GM18505 (cell line): ENCODE measurements around the gene STMP1.

Experiments used
- ATAC-seq: cut with Tn5 transposase; IDR thresholded peaks from one replicate; pipeline ENCODE4 v1.9.1; 2021; ENCODE audit not compliant: unreplicated experiment
- POLR2A ChIP-seq: IDR thresholded peaks from 4 replicates; pipeline ENCODE4 v1.6.1; 2011; ENCODE audit warnings: borderline replicate concordance; ENCODE audit not compliant: insufficient read depth, insufficient read length; ENCODE audit errors: extremely low read depth

STMP1 gene

DNA sequence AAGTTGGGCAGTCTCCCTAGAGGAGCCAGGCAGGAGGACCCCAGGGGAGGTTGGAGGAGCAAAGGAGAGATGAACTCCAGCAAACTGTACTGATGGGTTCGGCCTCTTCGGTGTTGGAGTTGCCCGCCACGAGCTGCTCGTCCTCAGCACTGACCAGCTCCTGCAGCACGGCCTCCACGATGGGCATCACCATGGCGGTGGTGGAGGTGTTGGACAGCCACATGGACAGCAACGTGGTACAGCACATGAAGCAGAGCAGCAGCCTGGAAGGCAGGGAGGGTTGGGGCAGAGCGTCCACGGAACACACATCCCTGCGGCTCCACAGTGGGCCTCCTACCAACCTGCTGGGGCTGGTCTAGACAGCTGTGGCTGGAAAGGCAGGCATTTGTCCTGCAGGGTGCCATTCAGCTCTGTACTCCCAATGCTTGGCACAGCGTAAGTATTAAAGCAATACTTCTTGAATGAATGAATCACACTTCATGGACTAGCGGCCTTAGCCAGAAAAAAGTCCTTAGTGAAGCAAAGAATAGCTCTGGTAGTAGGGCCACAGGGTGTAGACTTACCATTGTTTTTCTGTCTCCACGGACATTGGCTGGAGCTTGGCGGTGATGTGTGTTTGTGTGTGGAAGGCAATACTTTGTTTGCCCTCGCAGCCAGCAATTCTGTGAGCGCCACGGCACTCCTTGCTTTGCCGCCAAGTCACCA is 43.9 kb downstream of the STMP1 start:
- ATAC-seq: no peak
- no peak for TF ChIP-seq POLR2A

DNA sequence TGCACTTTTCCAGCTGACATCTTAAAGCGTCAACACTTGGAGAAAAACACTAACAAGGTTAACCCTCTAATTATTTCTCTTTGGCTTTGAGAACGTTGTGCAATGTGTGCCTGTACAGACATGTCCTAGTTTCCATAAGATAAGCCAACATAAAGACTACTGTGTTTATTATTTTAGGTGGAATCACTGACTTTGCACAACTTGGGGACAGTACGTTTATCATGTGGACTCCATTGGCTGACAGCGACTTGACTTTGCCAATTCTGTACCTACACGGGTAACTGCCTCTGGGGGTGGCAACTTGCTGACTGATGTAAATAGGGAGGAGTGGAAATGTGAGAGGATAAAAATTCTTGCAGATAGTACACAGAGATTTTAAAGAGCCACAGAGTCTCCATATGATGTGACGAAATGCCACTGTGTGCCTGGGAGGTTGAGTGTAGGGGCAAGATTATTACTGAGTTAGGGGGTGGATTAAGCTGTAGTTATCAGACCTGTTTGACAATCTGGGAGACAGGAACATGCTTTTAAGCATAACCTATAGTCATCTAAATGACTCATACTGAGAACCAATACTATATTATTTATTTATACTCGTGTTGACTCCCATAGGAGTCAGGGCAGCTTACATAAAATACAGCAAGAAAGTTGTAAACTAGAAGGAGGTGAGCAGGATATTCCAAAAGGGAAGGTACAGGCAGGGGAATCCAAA is 44.7 kb downstream of the STMP1 start:
- TF ChIP-seq POLR2A: no peak
- ATAC-seq: no peak

DNA sequence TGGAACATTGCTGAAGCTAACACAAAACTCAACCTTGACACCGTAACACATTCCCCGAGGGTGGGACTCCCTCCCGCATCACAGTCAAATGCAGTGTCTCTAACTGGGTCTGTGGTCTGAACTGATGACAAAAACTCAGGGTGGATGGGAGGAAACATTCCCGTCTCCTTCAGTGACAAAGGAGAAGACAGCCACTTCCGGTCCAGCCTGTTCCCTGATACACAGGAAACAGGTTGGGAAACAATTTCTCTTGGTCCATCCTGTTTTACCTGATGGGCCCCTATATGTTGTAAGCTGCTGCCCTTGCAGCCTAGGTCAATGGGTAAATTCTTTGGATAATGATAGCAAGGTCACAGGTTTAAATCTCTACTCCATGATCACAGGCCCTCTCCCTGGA is 45.3 kb downstream of the STMP1 start:
- TF ChIP-seq POLR2A: no peak
- ATAC-seq: no peak

- no peak for TF ChIP-seq POLR2A
- ATAC-seq: no peak
Measured at GRCh38 chr7:135708041-135708440, 45.7 kb downstream of the STMP1 start.

DNA sequence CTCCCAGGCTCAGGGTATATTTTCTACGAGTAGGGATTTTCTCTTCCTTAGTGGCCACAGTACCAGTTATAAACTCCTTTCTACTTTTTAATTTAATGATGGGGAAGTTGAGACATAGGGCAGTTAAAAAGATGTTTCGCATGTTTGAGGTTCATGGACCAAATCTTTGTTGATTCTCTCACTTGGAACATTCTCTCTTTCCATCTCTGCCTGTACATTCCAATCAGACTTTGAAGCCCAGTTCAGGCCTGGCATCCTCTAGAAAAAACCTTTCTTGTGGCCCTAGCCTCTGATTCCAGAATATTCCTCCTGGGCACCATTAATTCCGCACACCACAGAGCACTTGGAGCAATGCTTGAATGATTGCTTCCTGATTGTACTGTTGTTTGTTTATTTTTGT is 47.2 kb downstream of the STMP1 start:
- TF ChIP-seq POLR2A: no peak
- ATAC-seq: no peak

GRCh38 chr7:135710417-135711138 is 48.3 kb downstream of the STMP1 start:
- no peak for TF ChIP-seq POLR2A
- no peak for ATAC-seq

- ATAC-seq: no peak
- TF ChIP-seq POLR2A: no peak
Measured at GRCh38 chr7:135711139-135711469, 48.8 kb downstream of the STMP1 start.

GRCh38 chr7:135712182-135712782 is 50.0 kb downstream of the STMP1 start:
- no peak for ATAC-seq
- no peak for TF ChIP-seq POLR2A

GRCh38 chr7:135712796-135713195 is 50.5 kb downstream of the STMP1 start:
- TF ChIP-seq POLR2A: no peak
- ATAC-seq: no peak

- TF ChIP-seq POLR2A: no peak
- no peak for ATAC-seq
Measured at GRCh38 chr7:135713836-135714470, 51.6 kb downstream of the STMP1 start.

DNA sequence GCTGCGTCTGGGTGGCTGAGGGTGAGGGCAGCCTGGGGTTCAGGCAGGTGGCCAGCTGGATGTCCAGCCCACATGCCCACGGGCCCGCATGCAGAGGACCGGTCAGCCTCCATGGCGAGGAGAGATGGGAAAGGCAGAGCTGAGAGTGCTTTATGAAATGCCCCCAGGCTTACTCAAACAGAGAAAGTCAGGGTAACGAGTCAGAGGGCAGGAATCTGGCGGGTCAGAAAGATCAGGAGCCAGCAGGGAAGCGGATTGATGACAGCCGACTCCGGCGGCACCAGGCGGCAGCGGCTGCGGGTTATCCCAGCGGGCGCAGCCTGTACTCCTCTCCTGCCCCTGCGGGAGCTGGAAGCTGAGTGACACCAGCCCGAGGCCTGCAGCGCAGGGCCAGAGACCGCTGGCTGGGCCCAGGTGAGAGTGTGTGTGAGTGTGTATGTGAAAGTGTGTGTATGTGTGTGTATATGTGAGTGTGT is 52.3 kb downstream of the STMP1 start:
- TF ChIP-seq POLR2A: no peak
- no peak for ATAC-seq

- TF ChIP-seq POLR2A: no peak
- no peak for ATAC-seq
Measured at GRCh38 chr7:135715055-135715522, 52.8 kb downstream of the STMP1 start.

GRCh38 chr7:135715673-135716072 is 53.4 kb downstream of the STMP1 start:
- ATAC-seq: no peak
- TF ChIP-seq POLR2A: no peak
